ENCODE measurements around the gene RAB6B.

- TF ChIP-seq JUND (IDR thresholded peaks at IDR 0.05; ENCODE audit: low read length) = no peak
- no peak for TF ChIP-seq CTCF (IDR thresholded peaks at IDR 0.05; ENCODE audit: control extremely low read depth in 1 of 3, insufficient read depth in 1 of 3, low read depth in 1 of 3, low read length in 3 of 3)
- no peak for TF ChIP-seq EZH2 (IDR thresholded peaks at IDR 0.05; ENCODE audit: low read depth, low read length, severe bottlenecking)
- no peak for TF ChIP-seq RFX5 (IDR thresholded peaks at IDR 0.05; ENCODE audit: borderline replicate concordance, low read depth, low read length)
- no peak for TF ChIP-seq CREB1 (IDR thresholded peaks at IDR 0.05)
- TF ChIP-seq ZNF274 (IDR thresholded peaks at IDR 0.05; ENCODE audit: borderline replicate concordance, extremely low read depth, low read length) = no peak
Measured at GRCh38 chr3:133850034-133850433, 45.6 kb downstream of the RAB6B start.

Data from H1 (cell line).